Measurements from ENCODE around the gene CHGA.

The CHGA gene

DNA sequence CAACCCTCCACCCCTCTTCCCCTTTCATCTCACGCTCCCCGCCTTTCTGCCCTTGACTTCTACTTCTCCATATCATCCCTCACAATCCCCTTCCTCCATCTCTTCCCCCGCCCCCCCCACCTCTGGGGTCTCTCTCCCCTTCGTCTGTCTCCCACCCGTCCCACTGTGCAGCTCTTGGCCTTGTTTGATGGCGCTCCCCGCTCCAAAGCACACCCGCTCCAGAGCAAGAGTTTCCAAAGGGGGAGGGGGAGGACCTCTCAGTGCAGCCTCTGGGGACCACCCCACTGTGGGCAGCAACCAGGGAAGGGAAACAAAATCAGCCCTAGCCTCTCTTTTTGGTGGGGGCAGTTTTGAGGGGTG lies 774 bp downstream of the CHGA start:
- no peak overlapping the region for H3K4me3 ChIP-seq (ENCODE audit: low read length in 2 of 2)
- H3K27me3 ChIP-seq (ENCODE audit: control insufficient read depth in 1 of 2, insufficient read depth in 2 of 2, low read length in 2 of 2), result peaks cover 4 to 15% of the 10 kb centered on the region in 2 donors
- H3K9me3 ChIP-seq (ENCODE audit: control insufficient read depth in 2 of 2, low read length in 2 of 2), result no peaks in the 10 kb centered on the region
- H3K9ac ChIP-seq (ENCODE audit: low read length in 2 of 2), result no peak overlapping the region
- no peaks in the 10 kb centered on the region for H3K36me3 ChIP-seq (ENCODE audit: control insufficient read depth in 2 of 2, insufficient read depth in 2 of 2, low read length in 2 of 2)
- H3K4me1 ChIP-seq (ENCODE audit: control insufficient read depth, insufficient read depth, low read length), result no peaks in the 10 kb centered on the region
- H3K27ac ChIP-seq (ENCODE audit: low read length), result no peak overlapping the region

DNA sequence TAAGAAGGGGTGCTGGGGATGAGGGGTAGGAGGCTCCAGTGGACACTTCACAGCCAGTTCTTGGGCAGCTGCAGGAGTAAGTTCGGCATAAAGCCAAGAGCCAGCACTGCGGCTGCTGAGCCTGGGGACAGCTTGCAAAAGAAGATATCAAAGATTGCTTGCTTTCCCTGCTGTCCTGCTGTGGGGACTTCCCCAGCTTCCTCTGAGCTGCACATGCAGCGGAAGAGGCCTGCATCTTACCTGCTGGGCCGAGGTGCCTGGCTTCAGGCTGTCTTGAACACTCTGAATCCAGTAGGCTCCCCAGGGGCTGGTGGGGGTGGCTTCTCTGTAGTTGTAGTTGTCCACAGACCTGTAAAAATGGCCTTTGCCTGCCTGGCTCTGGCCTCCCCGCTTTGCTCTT lies 1.3 kb downstream of the CHGA start:
- Histone ChIP-seq H3K27ac (ENCODE audit: low read length) (no peak overlapping the region), H3K4me3 (ENCODE audit: low read length in 2 of 2) (no peak overlapping the region), H3K27me3 (ENCODE audit: control insufficient read depth in 1 of 2, insufficient read depth in 2 of 2, low read length in 2 of 2) (peaks cover 4 to 15% of the 10 kb centered on the region in 2 donors), H3K4me1 (ENCODE audit: control insufficient read depth, insufficient read depth, low read length) (no peaks in the 10 kb centered on the region), H3K36me3 (ENCODE audit: control insufficient read depth in 2 of 2, insufficient read depth in 2 of 2, low read length in 2 of 2) (no peaks in the 10 kb centered on the region), H3K9me3 (ENCODE audit: control insufficient read depth in 2 of 2, low read length in 2 of 2) (no peaks in the 10 kb centered on the region), H3K9ac (ENCODE audit: low read length in 2 of 2) (no peak overlapping the region)

DNA sequence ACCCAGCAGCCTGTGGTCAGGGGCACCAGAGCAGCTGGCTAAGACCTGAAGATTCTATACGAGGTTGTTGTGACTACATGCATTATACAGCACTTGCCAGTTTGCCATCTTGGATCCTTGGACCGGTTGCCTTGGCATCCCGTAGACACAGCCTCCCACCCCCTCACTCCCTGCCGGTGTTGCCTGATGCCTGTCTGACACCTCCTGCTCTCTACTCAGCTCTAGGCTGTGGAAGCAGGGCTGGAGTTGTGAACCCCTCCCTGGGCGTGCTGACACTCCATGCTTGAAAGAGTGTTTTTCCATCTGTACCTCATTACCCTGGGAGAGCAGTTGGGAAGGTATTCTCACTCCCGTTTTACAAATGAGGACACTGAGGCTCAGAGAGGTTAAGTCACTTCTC lies 2.5 kb downstream of the CHGA start:
- H3K27me3 ChIP-seq (ENCODE audit: control insufficient read depth in 1 of 2, insufficient read depth in 2 of 2, low read length in 2 of 2), result peaks cover 4 to 15% of the 10 kb centered on the region in 2 donors
- no peak overlapping the region for H3K9ac ChIP-seq (ENCODE audit: low read length in 2 of 2)
- no peaks in the 10 kb centered on the region for H3K4me1 ChIP-seq (ENCODE audit: control insufficient read depth, insufficient read depth, low read length)
- no peaks in the 10 kb centered on the region for H3K9me3 ChIP-seq (ENCODE audit: control insufficient read depth in 2 of 2, low read length in 2 of 2)
- no peak overlapping the region for H3K4me3 ChIP-seq (ENCODE audit: low read length in 2 of 2)
- H3K27ac ChIP-seq (ENCODE audit: low read length), result no peak overlapping the region
- H3K36me3 ChIP-seq (ENCODE audit: control insufficient read depth in 2 of 2, insufficient read depth in 2 of 2, low read length in 2 of 2), result no peaks in the 10 kb centered on the region

DNA sequence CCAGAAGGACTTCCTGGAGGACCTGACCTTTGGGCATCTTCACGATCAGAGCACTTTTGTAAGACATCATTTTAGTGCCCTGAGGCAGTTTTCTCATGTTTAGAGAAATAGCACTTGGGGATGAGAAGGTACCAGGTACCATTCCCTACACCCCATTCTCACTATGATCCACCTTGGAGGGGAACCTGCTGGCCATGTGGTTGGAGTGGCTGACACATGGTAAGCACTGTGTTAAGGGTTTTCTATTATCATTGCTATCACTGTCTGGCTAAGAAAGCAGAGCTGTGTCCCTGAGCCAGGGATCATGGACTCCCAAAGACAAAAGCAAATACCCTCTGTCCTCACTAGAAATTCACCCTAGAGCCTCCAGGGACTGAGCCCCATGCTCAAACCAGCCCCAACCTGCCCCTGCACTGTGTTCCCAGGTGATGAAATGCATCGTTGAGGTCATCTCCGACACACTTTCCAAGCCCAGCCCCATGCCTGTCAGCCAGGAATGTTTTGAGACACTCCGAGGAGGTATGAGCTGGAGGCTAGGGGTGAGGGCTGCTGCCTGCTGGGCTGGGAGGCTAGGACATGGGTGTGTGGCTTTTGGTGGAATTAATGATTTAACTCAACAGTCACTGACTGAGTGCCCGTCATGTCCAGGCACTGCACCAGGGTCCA lies 3.4 kb downstream of the CHGA start:
- Histone ChIP-seq H3K36me3 (ENCODE audit: control insufficient read depth in 2 of 2, insufficient read depth in 2 of 2, low read length in 2 of 2) (no peaks in the 10 kb centered on the region), H3K4me1 (ENCODE audit: control insufficient read depth, insufficient read depth, low read length) (no peaks in the 10 kb centered on the region), H3K27ac (ENCODE audit: low read length) (no peak overlapping the region), H3K4me3 (ENCODE audit: low read length in 2 of 2) (no peak overlapping the region), H3K9me3 (ENCODE audit: control insufficient read depth in 2 of 2, low read length in 2 of 2) (no peaks in the 10 kb centered on the region), H3K27me3 (ENCODE audit: control insufficient read depth in 1 of 2, insufficient read depth in 2 of 2, low read length in 2 of 2) (peaks cover 2 to 15% of the 10 kb centered on the region in 2 donors), H3K9ac (ENCODE audit: low read length in 2 of 2) (no peak overlapping the region)

DNA sequence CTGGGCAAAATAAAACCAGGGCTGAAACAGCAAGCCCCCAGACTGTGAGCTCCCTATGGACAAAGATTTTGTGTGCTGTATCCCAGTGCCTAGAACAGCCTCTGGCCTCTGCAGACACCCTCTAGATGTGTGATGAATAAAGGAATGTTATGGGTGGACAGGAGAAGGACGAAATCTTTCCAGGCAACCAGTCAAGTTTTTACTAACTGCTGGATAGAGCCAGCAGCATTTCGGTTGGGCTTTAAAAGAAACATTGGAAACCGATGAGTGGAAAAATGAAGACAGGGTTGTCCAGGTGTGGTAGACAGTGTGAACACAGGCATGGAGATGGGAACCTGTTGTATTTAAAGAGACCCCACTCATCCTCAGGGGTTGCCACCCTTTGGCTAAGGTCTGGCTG lies 4.0 kb downstream of the CHGA start:
- no peak overlapping the region for H3K27ac ChIP-seq (ENCODE audit: low read length)
- H3K9me3 ChIP-seq (ENCODE audit: control insufficient read depth in 2 of 2, low read length in 2 of 2), result no peaks in the 10 kb centered on the region
- no peaks in the 10 kb centered on the region for H3K36me3 ChIP-seq (ENCODE audit: control insufficient read depth in 2 of 2, insufficient read depth in 2 of 2, low read length in 2 of 2)
- H3K4me3 ChIP-seq (ENCODE audit: low read length in 2 of 2), result no peak overlapping the region
- no peak overlapping the region for H3K9ac ChIP-seq (ENCODE audit: low read length in 2 of 2)
- H3K27me3 ChIP-seq (ENCODE audit: control insufficient read depth in 1 of 2, insufficient read depth in 2 of 2, low read length in 2 of 2), result peaks cover 0 to 15% of the 10 kb centered on the region in 2 donors
- no peaks in the 10 kb centered on the region for H3K4me1 ChIP-seq (ENCODE audit: control insufficient read depth, insufficient read depth, low read length)

DNA sequence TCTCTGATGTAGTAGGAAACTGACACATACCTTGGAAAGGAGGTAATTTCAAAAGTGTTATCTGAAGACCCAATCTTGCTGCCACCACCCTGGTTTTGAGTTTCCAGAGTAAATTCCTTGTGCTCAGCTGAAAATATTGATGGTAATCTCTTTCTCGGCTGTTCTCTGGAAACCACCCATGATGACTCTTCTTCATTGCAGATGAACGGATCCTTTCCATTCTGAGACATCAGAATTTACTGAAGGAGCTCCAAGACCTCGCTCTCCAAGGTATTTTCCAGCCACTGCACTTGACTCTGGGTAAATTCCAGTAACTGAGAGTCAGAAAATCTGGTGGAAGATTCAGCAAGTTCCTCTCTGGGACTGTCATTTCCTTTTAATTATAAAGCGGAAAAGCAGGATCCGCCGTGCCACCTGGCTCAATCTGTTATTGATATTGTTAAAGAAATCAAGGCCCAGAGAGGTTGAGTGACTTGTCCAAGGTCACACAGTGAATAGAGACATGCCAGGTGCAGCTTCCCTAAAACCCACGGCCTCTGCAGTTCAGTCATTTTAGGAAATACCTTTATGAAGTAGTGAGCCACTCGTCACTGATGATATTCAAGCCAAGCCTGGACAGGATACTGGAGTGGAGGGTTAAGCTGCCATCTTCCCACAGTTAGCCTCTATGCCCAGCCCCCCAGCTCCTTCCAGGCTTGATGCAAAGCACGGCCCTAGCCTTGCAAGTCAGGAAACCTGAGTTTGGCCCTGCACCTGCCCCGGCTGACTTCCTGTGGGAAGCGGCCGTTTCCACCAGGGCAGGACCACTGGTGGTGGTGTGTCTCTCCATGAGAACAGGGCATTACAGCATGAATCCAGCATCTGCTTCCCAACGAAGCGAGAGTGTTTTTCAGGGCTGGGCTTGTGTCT lies 4.7 kb downstream of the CHGA start:
- H3K9me3 ChIP-seq (ENCODE audit: control insufficient read depth in 2 of 2, low read length in 2 of 2), result no peaks in the 10 kb centered on the region
- H3K4me3 ChIP-seq (ENCODE audit: low read length in 2 of 2), result no peak overlapping the region
- no peak overlapping the region for H3K9ac ChIP-seq (ENCODE audit: low read length in 2 of 2)
- no peak overlapping the region for H3K27ac ChIP-seq (ENCODE audit: low read length)
- no peaks in the 10 kb centered on the region for H3K4me1 ChIP-seq (ENCODE audit: control insufficient read depth, insufficient read depth, low read length)
- H3K27me3 ChIP-seq (ENCODE audit: control insufficient read depth in 1 of 2, insufficient read depth in 2 of 2, low read length in 2 of 2), result peaks cover 0 to 11% of the 10 kb centered on the region in 2 donors
- H3K36me3 ChIP-seq (ENCODE audit: control insufficient read depth in 2 of 2, insufficient read depth in 2 of 2, low read length in 2 of 2), result no peaks in the 10 kb centered on the region

DNA sequence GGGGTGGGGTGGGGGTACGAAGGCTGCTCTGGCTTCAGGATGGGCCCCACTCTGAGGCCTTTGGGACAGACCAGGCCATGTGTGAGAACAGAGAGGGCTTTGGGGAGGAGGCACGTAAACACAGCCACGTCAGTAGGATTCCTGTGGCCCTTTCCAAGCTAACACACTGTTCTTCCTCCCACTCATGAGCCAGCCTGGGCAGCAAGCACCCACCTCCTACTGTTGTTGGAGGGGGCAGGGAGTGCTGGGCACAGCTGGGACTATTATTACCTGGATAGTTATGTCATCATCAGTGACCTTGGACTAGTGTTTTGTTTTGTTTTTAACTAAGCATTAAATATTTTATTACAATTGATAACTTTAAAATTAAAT lies 5.3 kb downstream of the CHGA start:
- H3K9ac ChIP-seq (ENCODE audit: low read length in 2 of 2), result no peak overlapping the region
- H3K9me3 ChIP-seq (ENCODE audit: control insufficient read depth in 2 of 2, low read length in 2 of 2), result no peaks in the 10 kb centered on the region
- no peak overlapping the region for H3K4me3 ChIP-seq (ENCODE audit: low read length in 2 of 2)
- no peaks in the 10 kb centered on the region for H3K36me3 ChIP-seq (ENCODE audit: control insufficient read depth in 2 of 2, insufficient read depth in 2 of 2, low read length in 2 of 2)
- no peaks in the 10 kb centered on the region for H3K4me1 ChIP-seq (ENCODE audit: control insufficient read depth, insufficient read depth, low read length)
- no peak overlapping the region for H3K27ac ChIP-seq (ENCODE audit: low read length)
- peaks cover 0 to 7% of the 10 kb centered on the region in 2 donors for H3K27me3 ChIP-seq (ENCODE audit: control insufficient read depth in 1 of 2, insufficient read depth in 2 of 2, low read length in 2 of 2)

DNA sequence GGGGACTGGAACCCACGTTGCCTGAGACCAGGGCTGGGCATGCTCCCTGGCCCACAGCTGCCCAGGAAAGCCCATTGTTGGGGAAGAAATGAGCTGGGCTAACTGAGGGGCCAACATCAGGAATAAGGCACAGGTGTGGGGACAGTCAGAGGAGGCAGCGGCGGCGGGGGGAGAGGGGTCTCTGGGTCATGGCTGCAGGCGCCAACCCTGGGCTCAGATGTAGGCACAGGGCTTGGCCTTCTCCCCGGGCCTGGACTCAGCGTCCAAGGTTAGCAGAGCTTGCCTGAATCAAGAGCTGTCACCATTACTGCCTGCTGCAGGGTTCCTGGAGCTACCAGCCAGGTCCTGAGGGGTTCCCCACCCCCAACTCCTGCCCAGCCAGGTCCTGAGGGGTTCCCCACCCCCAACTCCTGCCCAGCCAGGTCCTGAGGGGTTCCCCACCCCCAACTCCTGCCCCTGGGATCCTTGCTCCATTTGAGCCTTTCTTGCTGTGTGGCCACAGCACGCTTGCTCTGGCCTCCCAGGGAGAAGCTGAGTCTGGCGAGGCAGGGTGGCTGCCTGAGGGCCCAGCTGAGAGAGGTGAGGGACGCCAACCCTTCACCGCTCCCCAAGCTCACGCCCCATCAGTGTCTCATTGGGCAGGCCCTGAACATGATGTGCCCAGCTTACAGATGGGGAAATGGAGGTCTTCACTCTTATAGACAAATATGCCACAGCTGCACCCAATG lies 6.2 kb downstream of the CHGA start:
- Histone ChIP-seq H3K9ac (ENCODE audit: low read length in 2 of 2) (no peak overlapping the region), H3K4me1 (ENCODE audit: control insufficient read depth, insufficient read depth, low read length) (no peaks in the 10 kb centered on the region), H3K9me3 (ENCODE audit: control insufficient read depth in 2 of 2, low read length in 2 of 2) (no peaks in the 10 kb centered on the region), H3K36me3 (ENCODE audit: control insufficient read depth in 2 of 2, insufficient read depth in 2 of 2, low read length in 2 of 2) (no peaks in the 10 kb centered on the region), H3K27me3 (ENCODE audit: control insufficient read depth in 1 of 2, insufficient read depth in 2 of 2, low read length in 2 of 2) (no peaks in the 10 kb centered on the region), H3K4me3 (ENCODE audit: low read length in 2 of 2) (no peak overlapping the region), H3K27ac (ENCODE audit: low read length) (no peak overlapping the region)

DNA sequence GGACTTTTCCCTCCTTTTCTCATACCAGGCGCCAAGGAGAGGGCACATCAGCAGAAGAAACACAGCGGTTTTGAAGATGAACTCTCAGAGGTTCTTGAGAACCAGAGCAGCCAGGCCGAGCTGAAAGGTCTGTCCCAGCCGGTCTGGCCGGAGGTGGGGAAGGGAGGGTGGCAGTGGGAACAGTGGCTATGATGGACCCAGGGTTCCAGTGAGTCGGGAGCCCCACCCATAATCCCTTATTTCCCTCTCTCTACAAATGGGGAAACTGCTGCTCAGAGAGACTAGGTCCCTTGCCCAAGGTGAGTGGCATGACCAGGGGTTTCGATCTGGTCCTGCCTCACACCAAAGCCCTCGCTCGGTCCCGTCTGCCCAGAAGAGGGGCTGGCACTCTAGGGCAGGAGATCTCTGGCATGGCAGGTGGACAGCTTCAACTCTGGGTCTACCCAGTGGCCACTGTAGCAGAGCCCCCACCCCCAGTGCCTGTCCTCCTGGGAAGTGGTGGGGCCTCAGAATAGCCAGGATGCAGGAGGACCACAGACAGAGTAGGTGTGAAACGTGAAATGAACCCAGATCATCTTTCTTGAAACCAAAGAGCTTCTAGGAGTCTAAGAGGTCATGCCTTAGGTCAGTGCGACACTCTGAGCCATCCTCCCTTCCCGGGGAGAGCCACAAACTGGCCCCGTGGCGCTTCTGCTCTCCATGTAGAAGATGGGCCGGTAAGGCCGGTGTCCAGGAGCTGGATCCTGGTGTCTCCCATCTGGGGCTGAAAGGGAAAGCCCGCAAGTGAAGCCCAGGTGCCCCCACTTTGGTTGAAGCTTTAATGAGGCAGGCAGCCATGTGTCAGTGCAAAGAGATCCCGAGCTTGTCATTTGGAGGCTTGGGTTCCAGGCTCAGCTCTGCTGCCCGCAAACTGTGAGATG lies 7.0 kb downstream of the CHGA start:
- Histone ChIP-seq H3K9ac (ENCODE audit: low read length in 2 of 2) (no peak overlapping the region), H3K27me3 (ENCODE audit: control insufficient read depth in 1 of 2, insufficient read depth in 2 of 2, low read length in 2 of 2) (no peaks in the 10 kb centered on the region), H3K4me3 (ENCODE audit: low read length in 2 of 2) (no peak overlapping the region), H3K9me3 (ENCODE audit: control insufficient read depth in 2 of 2, low read length in 2 of 2) (no peaks in the 10 kb centered on the region), H3K4me1 (ENCODE audit: control insufficient read depth, insufficient read depth, low read length) (no peaks in the 10 kb centered on the region), H3K36me3 (ENCODE audit: control insufficient read depth in 2 of 2, insufficient read depth in 2 of 2, low read length in 2 of 2) (no peaks in the 10 kb centered on the region), H3K27ac (ENCODE audit: low read length) (no peak overlapping the region)
